ENCODE results near the gene UBR2.
A peak's percentile ranks its signal among the peaks of the same experiment; 100 is the strongest.
"Not testable (repeated sequence)": the region's sequence is repeated elsewhere in the genome, so short reads cannot be mapped to it uniquely, and the experiment has no call there.

The UBR2 gene

GRCh38 chr6:42733867-42734481 lies 170.1 kb downstream of the UBR2 start:
- not testable (repeated sequence) for DNase-seq

- no peak for DNase-seq
Observed at GRCh38 chr6:42735976-42736375, 172.1 kb downstream of the UBR2 start.

GRCh38 chr6:42740725-42741124 lies 176.9 kb downstream of the UBR2 start:
- peak; percentile 17 for DNase-seq

- peak; percentile 88 for DNase-seq
Observed at GRCh38 chr6:42742116-42742894, 178.5 kb downstream of the UBR2 start.
